Activated naive CD4-positive, alpha-beta T cell treated with anti-CD3 and anti-CD28 coated beads, Interleukin-2, amount 10 ng/mL, durations not matched to agents 7 days and 5 days (primary cell): ENCODE results near the gene WFDC6.
"Not testable (repeated sequence)": the region's sequence is repeated elsewhere in the genome, so short reads cannot be mapped to it uniquely, and the experiment has no call there.

ENCODE experiments used
- CTCF ChIA-PET: fragments of 350-600 bp; sonication (Branson Sonifier 250); formaldehyde crosslinking; loops from one replicate; lab custom pipeline; 2021; ENCODE audit warnings: antibody characterized with exemption; lab: Charles Lee
- DNase-seq: peaks from one replicate; pipeline ENCODE4 v3.0.0-alpha.2; 2020
- H3K27ac Mint-ChIP-seq: one replicate; pipeline ENCODE4 v1.8.0; 2021; ENCODE audit warnings: mild to moderate bottlenecking, moderate library complexity, mixed read lengths
- H3K27me3 Mint-ChIP-seq: one replicate; pipeline ENCODE4 v1.8.0; 2021; ENCODE audit warnings: mild to moderate bottlenecking, mixed read lengths
- H3K36me3 Mint-ChIP-seq: one replicate; pipeline ENCODE4 v1.8.0; 2021; ENCODE audit warnings: mixed read lengths
- H3K4me1 Mint-ChIP-seq: one replicate; pipeline ENCODE4 v1.8.0; 2021; ENCODE audit warnings: mixed read lengths
- H3K4me3 Mint-ChIP-seq: one replicate; pipeline ENCODE4 v1.8.0; 2021; ENCODE audit warnings: mild to moderate bottlenecking, moderate library complexity, mixed read lengths
- H3K9me3 Mint-ChIP-seq: one replicate; pipeline ENCODE4 v1.8.0; 2021; ENCODE audit warnings: mixed read lengths

The WFDC6 gene

DNA sequence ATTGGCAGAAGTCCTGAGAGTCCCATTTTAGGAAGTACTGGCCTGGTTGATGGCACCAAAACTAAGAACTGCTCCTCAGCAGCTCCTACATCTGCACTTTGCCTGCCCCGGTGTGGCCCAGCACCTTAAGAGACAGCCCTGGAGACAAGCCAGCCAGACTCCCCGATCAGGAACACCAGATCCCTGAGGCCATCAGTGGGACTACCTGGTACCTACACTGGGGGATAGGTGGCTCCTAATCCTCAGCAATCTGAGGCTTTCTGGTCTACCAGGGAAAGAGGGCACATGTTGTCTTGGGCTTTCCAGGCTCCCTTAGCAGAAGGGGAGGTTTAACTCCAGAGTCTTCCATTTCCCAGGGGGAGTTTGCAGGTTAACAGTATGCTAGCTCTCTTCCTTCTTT lies at the start of gene WFDC6:
Gene WFDC6, minus strand, starts transcription at position 101 of the 400 bp plus-strand sequence. Its CDS starts 75 bp downstream, at position 26.
- H3K4me3 Mint-ChIP-seq: no peak within 1 kb of the TSS
- no peaks in the 10 kb centered on the region for H3K4me1 Mint-ChIP-seq
- no peak for DNase-seq
- peaks cover 38% of the 10 kb centered on the region for H3K27me3 Mint-ChIP-seq
- H3K27ac Mint-ChIP-seq: no peak within 1 kb of the TSS
- no peaks in the 10 kb centered on the region for H3K9me3 Mint-ChIP-seq
- CTCF ChIA-PET: no interaction called here
- H3K36me3 Mint-ChIP-seq: no peaks in the 10 kb centered on the region

DNA sequence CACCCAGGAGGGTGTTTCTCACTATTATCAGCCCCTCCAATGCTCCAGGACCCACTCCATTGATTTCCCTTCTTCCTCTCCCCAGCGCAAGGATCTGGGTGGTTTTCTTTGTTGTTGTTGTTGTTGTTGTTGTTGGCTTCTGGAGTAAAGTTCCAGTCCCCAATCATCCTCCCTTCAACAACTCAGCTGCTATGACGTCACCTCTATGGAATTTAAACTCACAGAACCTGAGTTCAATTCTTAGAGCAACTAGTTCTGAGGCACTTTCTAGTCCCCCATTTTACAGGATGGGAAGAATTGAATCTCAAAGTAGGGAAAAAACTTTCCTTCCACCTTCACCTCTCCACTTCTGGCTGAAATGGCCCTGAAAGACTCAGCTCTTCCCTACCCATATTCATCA lies 49.5 kb upstream of the WFDC6 start:
- Mint-ChIP-seq H3K36me3 (no peaks in the 10 kb centered on the region), H3K27me3 (peaks cover 18% of the 10 kb centered on the region), H3K27ac (no peak overlapping the region), H3K4me1 (no peaks in the 10 kb centered on the region), H3K9me3 (no peaks in the 10 kb centered on the region), H3K4me3 (no peak overlapping the region)
- no peak for DNase-seq
- CTCF ChIA-PET: interaction anchor here (1.7 kb wide), 1 partner anchor 182 kb away, joined by 8 read pairs; no protein-coding TSS in a partner anchor

DNA sequence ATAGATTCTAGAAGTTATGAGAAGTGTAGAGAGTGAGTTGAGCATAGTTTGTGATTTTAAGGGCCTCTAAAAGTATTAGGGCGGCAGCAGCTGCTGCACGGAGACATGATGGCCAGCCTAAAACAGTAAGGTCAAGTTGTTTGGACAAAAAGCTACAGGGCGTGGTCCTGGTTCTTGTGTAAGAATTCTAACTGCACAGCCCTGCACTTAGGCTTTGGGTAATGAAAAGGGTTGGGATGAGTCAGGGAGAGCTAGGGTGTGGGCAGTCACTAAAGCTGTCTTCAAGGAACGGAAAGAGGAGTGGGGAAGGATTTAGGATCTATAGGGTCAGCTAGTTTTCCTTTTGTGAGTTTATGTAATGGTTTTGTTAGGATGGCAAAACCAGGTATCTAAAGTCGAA lies 46.7 kb upstream of the WFDC6 start:
- not testable (repeated sequence) for H3K9me3 Mint-ChIP-seq, H3K4me3 Mint-ChIP-seq, H3K4me1 Mint-ChIP-seq, DNase-seq, H3K36me3 Mint-ChIP-seq, H3K27ac Mint-ChIP-seq
- CTCF ChIA-PET: interaction anchor here (0.8 to 1.3 kb wide), 2 partner anchors 185 to 186 kb away, joined by 3 read pairs; no protein-coding TSS in a partner anchor
- H3K27me3 Mint-ChIP-seq: peaks cover 30% of the 10 kb centered on the region

DNA sequence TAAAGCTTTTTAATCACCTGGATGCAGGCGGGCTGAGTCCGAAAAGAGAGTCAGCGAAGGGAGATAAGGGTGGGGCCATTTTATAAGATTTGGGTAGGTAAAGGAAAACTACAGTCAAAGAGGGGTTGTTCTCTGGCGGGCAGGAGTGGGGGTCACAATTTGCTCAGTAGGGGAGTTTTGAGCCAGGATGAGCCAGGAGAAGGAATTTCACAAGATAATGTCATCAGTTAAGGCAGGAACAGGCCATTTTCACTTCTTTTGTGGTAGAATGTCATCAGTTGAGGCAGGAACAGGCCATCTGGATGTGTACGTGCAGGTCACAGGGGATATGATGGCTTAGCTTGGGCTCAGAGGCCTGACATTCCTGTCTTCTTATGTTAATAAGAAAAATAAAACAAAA lies 45.0 kb upstream of the WFDC6 start:
- CTCF ChIA-PET: interaction anchor here (1.4 to 1.5 kb wide), 2 partner anchors 8 to 187 kb away, joined by 3 to 4 read pairs; no protein-coding TSS in a partner anchor
- H3K36me3 Mint-ChIP-seq, DNase-seq, H3K9me3 Mint-ChIP-seq, H3K4me1 Mint-ChIP-seq, H3K4me3 Mint-ChIP-seq, H3K27ac Mint-ChIP-seq: not testable (repeated sequence)
- peaks cover 25% of the 10 kb centered on the region for H3K27me3 Mint-ChIP-seq

DNA sequence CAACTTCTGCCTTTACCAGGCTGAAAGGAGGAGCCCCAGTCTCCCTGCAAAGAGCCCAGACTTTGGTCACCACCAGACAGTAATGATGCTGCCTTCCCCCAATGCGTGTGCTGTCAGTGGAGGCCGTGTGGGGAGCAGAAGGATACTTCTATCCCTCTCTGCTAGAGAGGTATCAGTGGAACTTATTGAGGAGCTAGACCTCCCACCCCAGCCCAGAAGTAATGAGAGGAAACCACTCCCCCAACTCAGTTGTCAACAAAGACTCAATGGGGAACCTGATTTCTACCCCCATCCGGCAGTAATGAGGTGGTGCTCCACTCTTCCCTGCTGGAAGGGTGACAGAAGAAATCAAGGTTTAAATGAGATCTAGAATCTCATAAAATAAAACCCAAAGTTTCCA lies 44.2 kb upstream of the WFDC6 start:
- Mint-ChIP-seq H3K4me1 (no peaks in the 10 kb centered on the region), H3K27ac (no peak overlapping the region)
- CTCF ChIA-PET: interaction anchor here (1.4 to 1.5 kb wide), 2 partner anchors 8 to 187 kb away, joined by 3 to 4 read pairs; no protein-coding TSS in a partner anchor

DNA sequence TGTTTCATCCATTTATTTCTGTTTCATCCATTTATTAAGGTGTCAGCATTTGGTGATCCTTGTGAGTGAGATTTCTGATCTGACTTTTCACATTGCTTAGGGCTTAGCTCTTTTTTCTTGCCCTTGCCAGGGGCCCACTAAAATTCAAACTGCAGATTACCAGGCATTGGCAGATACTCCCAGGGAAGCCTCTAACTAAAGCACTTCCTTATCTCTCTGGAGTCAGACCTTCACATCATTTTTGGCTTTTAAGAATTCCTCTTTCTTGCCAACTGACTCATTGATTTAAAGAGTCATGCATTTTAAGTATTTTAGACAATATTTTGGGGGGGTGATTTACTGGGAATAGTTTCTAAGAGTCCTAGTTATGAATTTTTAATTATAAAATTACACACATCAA lies 42.4 kb upstream of the WFDC6 start:
- H3K27me3 Mint-ChIP-seq: peaks cover 18% of the 10 kb centered on the region
- H3K4me1 Mint-ChIP-seq: no peaks in the 10 kb centered on the region
- no peak overlapping the region for H3K4me3 Mint-ChIP-seq
- CTCF ChIA-PET: no interaction called here
- H3K9me3 Mint-ChIP-seq: no peaks in the 10 kb centered on the region
- no peak for DNase-seq
- H3K27ac Mint-ChIP-seq: no peak overlapping the region
- no peaks in the 10 kb centered on the region for H3K36me3 Mint-ChIP-seq

More for the DNA sequence above, 44.2 kb upstream of the WFDC6 start:
- no peaks in the 10 kb centered on the region for H3K36me3 Mint-ChIP-seq
- H3K27me3 Mint-ChIP-seq: peaks cover 24% of the 10 kb centered on the region
- no peak overlapping the region for H3K4me3 Mint-ChIP-seq
- no peaks in the 10 kb centered on the region for H3K9me3 Mint-ChIP-seq
- DNase-seq: no peak

DNA sequence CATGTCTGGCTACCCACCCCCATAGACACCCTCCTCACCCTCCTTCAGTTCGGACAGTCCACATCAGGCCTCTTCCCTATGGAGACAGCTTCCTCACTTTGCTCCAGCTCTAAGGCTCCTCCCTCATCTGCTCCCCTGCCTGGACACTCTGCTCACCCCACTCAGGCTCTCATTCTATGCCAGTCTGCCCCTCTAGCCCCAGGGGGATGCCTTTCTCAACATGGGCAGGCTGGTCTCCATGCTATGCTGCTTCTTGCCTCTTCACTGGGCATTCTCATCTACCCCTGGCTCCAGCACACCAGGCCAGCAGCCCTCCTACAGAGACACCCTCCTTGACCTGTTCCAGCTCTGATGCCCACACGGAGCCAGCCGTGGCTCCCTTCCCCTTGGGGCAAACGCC lies 39.9 kb upstream of the WFDC6 start, which contains the start of gene WFDC8:
Gene WFDC8, minus strand, starts transcription at position 101 of the 400 bp plus-strand sequence. Its CDS starts 37 bp downstream, at position 64.
- no peak for DNase-seq
- Mint-ChIP-seq H3K4me3 (no peak within 1 kb of the TSS), H3K27me3 (peaks cover 18% of the 10 kb centered on the region), H3K4me1 (no peaks in the 10 kb centered on the region), H3K9me3 (no peaks in the 10 kb centered on the region), H3K36me3 (no peaks in the 10 kb centered on the region), H3K27ac (no peak within 1 kb of the TSS)
- CTCF ChIA-PET: no interaction called here

DNA sequence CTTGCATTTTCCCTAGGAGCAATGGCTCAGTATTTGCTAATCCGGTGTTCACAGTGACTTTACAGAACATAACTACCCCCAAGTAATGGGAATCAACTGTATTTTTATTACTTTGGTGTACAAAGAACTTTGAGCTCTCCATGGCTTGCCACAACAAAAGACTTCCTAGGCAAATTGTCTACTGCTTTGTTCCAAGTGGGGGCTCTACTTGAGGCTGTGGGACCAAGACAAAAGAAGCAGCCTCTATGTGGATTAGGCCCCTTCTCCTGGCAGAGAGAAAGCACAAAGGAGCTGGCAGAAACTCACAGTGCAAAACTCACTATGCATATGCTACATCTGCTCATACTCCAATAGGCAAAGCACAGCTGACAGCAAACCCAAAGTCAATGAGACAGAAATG lies 38.9 kb upstream of the WFDC6 start:
- Mint-ChIP-seq H3K27me3 (peaks cover 14% of the 10 kb centered on the region), H3K4me3 (no peak overlapping the region), H3K27ac (no peak overlapping the region), H3K4me1 (no peaks in the 10 kb centered on the region), H3K36me3 (no peaks in the 10 kb centered on the region), H3K9me3 (no peaks in the 10 kb centered on the region)
- CTCF ChIA-PET: no interaction called here
- no peak for DNase-seq

DNA sequence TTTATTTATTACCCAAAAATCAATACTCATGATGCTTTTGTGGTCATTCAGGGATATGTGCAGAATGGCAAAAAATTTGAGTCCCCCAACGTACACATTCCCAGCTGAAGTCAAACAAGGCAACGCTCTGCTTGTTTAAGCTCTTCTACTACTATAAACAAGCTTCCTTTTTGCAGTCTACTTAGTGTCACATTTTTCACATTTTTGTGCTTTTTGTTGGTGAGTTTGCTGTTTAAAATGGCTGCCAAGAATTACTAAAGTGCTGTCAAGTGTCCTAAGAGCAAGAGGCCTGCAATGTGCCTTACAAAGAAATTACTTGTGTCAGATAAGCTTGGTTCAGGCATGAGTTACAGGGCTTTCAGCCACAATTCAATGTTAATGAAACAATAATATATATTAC lies 37.7 kb upstream of the WFDC6 start:
- DNase-seq: no peak
- H3K4me3 Mint-ChIP-seq: no peak overlapping the region
- no peaks in the 10 kb centered on the region for H3K4me1 Mint-ChIP-seq
- CTCF ChIA-PET: no interaction called here
- no peaks in the 10 kb centered on the region for H3K9me3 Mint-ChIP-seq
- H3K27ac Mint-ChIP-seq: no peak overlapping the region
- H3K36me3 Mint-ChIP-seq: no peaks in the 10 kb centered on the region
- peaks cover 11% of the 10 kb centered on the region for H3K27me3 Mint-ChIP-seq

DNA sequence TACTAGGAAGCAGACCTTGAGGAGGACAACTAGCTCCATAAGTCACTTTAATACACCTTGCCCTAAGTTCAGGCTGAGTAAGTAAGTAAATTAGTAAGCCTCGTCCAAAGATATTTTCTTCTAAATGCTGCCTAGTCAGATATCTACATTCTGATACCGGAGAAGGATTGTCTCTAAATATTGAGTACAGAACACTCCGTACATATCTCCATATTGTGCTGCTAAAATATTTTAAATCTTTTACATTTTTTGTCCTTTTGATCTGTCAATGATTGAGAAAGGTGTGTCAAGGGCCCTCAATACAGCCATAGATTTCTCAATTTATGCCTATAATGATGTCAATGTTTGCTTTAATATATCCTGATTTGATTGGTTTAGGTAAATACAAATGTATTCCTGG lies 36.6 kb upstream of the WFDC6 start:
- Mint-ChIP-seq H3K27ac (no peak overlapping the region), H3K27me3 (peaks cover 6% of the 10 kb centered on the region)

DNA sequence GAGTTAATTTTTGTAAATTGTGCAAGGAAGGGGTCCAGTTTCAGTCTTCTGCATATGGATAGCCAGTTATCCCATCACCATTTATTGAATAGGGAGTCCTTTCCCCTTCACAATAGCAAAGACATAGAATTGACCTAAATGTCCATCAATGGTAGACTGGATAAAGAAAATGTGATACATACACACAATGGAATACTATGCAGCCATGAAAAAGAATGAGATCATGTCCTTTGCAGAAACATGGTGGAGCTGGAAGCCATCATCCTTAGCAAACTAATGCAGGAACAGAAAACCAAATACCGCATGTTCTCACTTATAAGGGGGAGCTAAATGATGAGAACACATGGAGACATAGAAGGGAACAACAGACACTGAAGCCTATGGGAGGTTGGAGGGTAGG lies 30.4 kb upstream of the WFDC6 start:
- H3K36me3 Mint-ChIP-seq, H3K4me3 Mint-ChIP-seq, H3K27ac Mint-ChIP-seq, H3K9me3 Mint-ChIP-seq, H3K4me1 Mint-ChIP-seq, DNase-seq, H3K27me3 Mint-ChIP-seq, CTCF ChIA-PET: not testable (repeated sequence)

More for the DNA sequence above, 36.6 kb upstream of the WFDC6 start:
- Mint-ChIP-seq H3K36me3 (no peaks in the 10 kb centered on the region), H3K4me1 (no peaks in the 10 kb centered on the region), H3K9me3 (no peaks in the 10 kb centered on the region), H3K4me3 (no peak overlapping the region)
- DNase-seq: no peak
- CTCF ChIA-PET: no interaction called here

DNA sequence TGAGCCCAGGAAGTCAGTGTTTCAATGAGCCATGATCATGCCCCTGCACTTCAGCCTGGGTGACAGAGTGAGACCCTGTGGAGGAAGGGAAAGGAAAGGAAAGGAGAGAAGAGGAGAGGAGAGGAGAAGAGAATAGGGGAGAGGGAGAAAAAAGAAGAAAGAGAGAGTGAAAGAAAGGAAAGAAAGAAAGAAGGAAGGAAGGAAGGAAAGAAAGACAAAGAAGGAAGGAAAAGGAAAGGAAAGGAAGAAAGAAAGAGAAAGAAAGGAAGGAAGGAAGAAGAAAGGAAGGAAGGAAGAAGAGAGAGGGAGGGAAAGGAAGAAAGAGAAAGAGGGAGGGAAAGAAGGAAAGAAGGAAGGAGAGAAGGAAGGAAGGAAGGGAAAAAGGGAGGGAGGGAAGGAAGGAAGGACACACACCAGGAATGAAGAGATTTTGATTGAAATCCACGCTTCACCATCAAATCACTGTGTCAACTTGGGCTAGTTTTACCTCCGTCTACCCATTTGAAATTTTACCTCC lies 25.5 kb upstream of the WFDC6 start:
- CTCF ChIA-PET: no interaction called here
- no peaks in the 10 kb centered on the region for H3K4me1 Mint-ChIP-seq
- no peak for DNase-seq
- H3K9me3 Mint-ChIP-seq: no peaks in the 10 kb centered on the region
- H3K36me3 Mint-ChIP-seq: no peaks in the 10 kb centered on the region
- no peak overlapping the region for H3K27ac Mint-ChIP-seq
- no peak overlapping the region for H3K4me3 Mint-ChIP-seq
- H3K27me3 Mint-ChIP-seq: peaks cover 15% of the 10 kb centered on the region

DNA sequence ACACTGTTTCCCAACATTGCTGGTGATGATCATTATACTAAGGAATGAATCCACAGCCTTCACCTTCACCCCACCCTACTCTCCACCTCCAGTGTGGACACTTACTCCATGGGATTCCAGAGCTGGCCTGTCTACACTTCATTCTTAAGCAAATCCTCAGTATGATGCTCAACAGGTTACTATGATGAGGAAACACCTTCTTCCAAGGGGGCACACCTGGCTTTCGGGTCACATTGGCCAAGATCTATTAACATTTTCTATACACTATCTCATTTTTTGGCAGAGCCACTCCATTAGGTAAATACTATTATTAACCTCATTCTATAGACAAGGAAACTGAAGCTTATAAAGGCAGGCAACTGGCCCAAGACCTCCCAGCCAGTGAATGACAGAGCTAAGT lies 15.9 kb upstream of the WFDC6 start:
- no peak for DNase-seq
- H3K4me1 Mint-ChIP-seq: no peaks in the 10 kb centered on the region
- H3K4me3 Mint-ChIP-seq: no peak overlapping the region
- no peaks in the 10 kb centered on the region for H3K27me3 Mint-ChIP-seq
- CTCF ChIA-PET: no interaction called here
- H3K36me3 Mint-ChIP-seq: no peaks in the 10 kb centered on the region
- no peaks in the 10 kb centered on the region for H3K9me3 Mint-ChIP-seq
- no peak overlapping the region for H3K27ac Mint-ChIP-seq

DNA sequence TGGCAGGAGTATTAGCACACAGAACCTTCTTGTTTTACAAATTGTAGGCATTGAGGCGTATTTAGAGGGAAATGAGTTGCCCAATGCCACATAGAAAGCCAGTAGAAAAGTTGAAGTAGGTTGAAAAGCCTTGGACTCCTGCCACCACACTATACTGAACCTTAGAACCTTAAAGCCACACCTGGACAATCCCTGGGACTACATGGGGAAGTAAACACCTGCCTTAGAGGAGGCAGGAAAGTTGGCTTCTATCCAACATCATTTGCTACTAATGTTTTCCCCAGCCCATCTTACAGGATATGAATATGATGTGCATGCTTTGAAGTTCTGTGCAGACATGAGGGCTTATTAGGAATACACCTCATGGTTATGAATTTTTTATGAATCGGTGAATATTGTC lies 13.2 kb upstream of the WFDC6 start:
- no peaks in the 10 kb centered on the region for H3K4me1 Mint-ChIP-seq
- H3K27me3 Mint-ChIP-seq: peaks cover 15% of the 10 kb centered on the region
- DNase-seq: no peak
- no peak overlapping the region for H3K4me3 Mint-ChIP-seq
- H3K36me3 Mint-ChIP-seq: no peaks in the 10 kb centered on the region
- CTCF ChIA-PET: no interaction called here
- no peak overlapping the region for H3K27ac Mint-ChIP-seq
- no peaks in the 10 kb centered on the region for H3K9me3 Mint-ChIP-seq

DNA sequence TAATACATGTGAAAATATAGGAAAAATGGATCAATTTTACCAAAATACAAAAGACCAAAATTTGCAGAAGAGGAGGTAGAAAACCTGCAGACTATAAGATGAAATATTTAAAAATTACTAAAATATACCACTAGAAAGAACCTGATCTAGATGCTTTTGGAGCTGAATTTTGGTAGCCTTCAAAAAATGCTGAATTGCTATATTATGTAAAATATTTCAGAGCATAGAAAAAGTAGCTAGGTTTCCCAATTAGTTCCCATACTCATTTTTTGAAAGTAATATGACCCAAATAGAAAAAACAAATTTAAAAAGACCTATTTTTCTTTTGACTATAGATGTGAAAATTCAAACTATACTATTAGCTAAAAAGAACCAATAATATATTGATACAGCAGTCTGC lies 11.5 kb upstream of the WFDC6 start:
- Mint-ChIP-seq H3K9me3 (no peaks in the 10 kb centered on the region), H3K36me3 (no peaks in the 10 kb centered on the region), H3K27ac (no peak overlapping the region), H3K4me1 (no peaks in the 10 kb centered on the region), H3K27me3 (peaks cover 24% of the 10 kb centered on the region), H3K4me3 (no peak overlapping the region)
- CTCF ChIA-PET: interaction anchor here (1.1 kb wide), 1 partner anchor 101 kb away, joined by 3 read pairs; no protein-coding TSS in a partner anchor
- DNase-seq: no peak
